Mesangial cell (primary cell): ENCODE data around the gene PHF19. TPM values are rescaled to one million over a fixed set of nuclear protein-coding genes. Genes with fewer than 3 reads are reported as not detected.

Source experiments
- total RNA-seq: library from RNA; depleted of rRNA; stranded (reverse); fragments of >200 nt; gene quantifications from 2 replicates; pipeline ENCODE4 v1.2.3, GENCODE V29; 2015

PHF19 gene
- total RNA-seq, result 22.1 and 121 TPM in 2 replicates

DNA sequence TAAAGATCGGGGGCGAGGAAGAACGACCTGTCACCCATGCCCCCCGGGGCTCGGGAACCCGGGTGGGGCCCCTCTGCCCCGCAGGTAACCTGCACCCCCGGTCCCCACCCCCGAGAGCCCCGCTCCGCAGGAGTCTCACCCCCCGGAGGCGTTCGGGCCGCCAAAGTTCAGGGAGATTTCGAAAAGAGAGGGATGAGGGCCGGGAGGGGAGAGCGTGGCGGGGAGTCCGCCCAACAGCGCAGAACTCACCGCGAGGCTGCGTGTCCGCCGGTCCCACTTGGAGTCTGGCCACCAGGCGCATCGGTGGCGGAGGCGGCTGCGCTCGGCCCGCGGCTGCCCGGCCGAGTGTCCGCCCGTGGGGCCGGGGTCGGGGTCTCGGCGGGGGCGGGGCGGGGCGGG lies at the start of gene PHF19:
TSS of gene PHF19 (minus strand) at position 347 of the 399 bp plus-strand sequence. CDS start 2,447 bp downstream, outside the sequence.

DNA sequence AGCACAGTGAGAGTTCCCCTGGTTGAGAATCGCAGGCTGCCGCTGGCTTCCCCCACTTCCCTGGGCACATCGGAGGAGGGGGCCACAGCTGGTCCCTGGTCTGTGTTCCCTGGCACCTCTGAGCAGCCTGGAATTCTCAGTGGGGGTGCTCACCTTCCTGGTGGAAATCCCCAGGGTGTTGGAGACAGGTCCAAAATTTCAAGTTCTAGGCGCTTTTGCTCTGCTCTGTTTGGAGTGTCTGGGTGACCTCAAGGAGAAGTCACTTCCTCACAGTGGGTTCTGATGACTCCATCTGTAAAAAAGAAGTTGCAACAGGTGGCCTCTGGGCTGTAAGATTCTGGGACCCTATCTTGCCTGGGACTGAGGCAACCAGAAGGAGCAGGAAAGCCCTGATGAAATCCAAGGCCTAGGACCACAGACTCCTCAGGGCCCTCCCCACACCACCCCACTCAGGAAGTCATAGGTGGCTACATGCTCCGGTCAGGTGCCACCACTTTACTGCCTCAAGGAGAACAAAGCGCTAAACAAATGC lies 49.5 kb upstream of the PHF19 start, which contains the start of gene TRAF1:
TSS of gene TRAF1 (minus strand) at position 400 of the 532 bp plus-strand sequence. CDS start 721 bp downstream, outside the sequence.

DNA sequence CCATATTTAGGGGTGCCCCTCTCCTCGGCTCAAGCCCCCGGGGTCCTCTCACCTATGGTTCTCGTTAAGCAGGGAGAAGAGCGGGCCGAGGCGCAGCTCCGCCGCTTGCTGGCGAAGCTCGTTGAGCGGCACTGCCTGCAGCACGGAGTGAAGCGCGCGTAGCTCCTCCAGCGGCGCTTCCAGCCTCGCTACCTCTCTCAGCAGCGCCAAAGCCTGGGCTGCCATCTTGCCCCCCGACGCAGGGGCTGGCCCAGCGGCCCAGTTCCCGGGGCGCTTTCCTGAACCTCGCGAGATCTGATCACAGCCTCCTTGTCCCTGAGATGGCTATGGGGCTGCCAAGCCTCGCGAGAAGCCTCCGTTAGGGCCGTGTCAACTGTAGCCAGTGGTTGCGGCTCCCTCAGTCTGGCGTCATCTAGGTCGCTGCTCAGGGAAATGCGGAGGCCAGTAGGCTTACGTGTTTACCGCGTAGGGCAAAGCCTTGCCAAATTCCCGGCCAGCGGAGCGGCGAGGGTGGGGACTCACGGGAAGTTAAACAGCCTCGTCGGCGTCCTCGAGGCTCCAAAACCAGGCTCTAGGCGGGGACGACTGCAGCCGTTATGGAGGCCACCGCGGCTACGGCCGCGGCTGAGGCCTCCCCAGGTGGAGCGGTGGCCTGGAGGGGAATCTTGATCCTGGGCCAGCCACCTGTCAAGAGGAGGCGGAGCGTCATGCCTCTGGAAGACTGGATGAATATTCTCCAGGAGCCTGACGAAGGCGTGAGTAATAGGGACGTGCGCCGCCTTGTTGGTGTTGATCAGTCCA lies 34.1 kb downstream of the PHF19 start, which contains the start of gene PSMD5:
TSS of gene PSMD5 (minus strand) at position 238 of the 801 bp plus-strand sequence. CDS start at position 225, 13 bp downstream.

Other genes with a start within 250 kb of the PHF19 start
- gene MEGF9, start 162.7 kb downstream of the PHF19 start, total RNA-seq, result 7.2 and 10.8 TPM in 2 replicates
- gene FBXW2, start 83.8 kb downstream of the PHF19 start, total RNA-seq, result 26.9 and 31.9 TPM in 2 replicates
- gene PSMD5, start 34.3 kb downstream of the PHF19 start, total RNA-seq, result 26.6 and 34.1 TPM in 2 replicates
- gene TRAF1, start 49.6 kb upstream of the PHF19 start, total RNA-seq, result 2.4 and 2.6 TPM in 2 replicates
- gene C5, start 173.1 kb upstream of the PHF19 start, total RNA-seq, result 0.98 and 1.5 TPM in 2 replicates
- 3.8 and 6.4 TPM in 2 replicates for gene CNTRL, start 197.8 kb upstream of the PHF19 start, total RNA-seq